ENCODE measurements around the gene ABT1.

GRCh38 chr6:26609463-26609862, 12.7 kb downstream of the ABT1 start:
- TF ChIP-seq POLR2A (IDR thresholded peaks at IDR 0.05; ENCODE audit: low read length) = no peak
- no peak for TF ChIP-seq GATA1 (IDR thresholded peaks at IDR 0.05; ENCODE audit: low read depth, low read length)

Measured in erythroblast (primary cell).